RWPE1 (cell line): ENCODE data around the gene ZMYND11.

Experiments
- CTCF ChIA-PET: fragments of 350-600 bp; sonication (Branson Sonifier 250); formaldehyde crosslinking; extraction: SDS; loops from one replicate; lab custom pipeline; 2021; lab: Yijun Ruan, JAX
- POLR2A ChIA-PET: fragments of 400-600 bp; formaldehyde crosslinking; extraction: SDS; loops from one replicate; lab custom pipeline; 2020; ENCODE audit warnings: antibody characterized with exemption; ENCODE audit not compliant: low non-redundant PET; lab: Yijun Ruan, JAX
- DNase-seq: peaks from one replicate; pipeline ENCODE4 v3.0.0; 2012; ENCODE audit warnings: low spot score
- H3K27ac ChIP-seq: fragments of 450-650 bp; 2 replicates; pipeline ENCODE4 v1.5.1; 2017
- TF ChIP-seq, protein P1 (sequence below): fragments of 450-650 bp; conservative IDR thresholded peaks from 2 replicates; pipeline ENCODE4 v1.5.1; 2017; ENCODE audit warnings: low read depth, mild to moderate bottlenecking

ZMYND11 gene

DNA sequence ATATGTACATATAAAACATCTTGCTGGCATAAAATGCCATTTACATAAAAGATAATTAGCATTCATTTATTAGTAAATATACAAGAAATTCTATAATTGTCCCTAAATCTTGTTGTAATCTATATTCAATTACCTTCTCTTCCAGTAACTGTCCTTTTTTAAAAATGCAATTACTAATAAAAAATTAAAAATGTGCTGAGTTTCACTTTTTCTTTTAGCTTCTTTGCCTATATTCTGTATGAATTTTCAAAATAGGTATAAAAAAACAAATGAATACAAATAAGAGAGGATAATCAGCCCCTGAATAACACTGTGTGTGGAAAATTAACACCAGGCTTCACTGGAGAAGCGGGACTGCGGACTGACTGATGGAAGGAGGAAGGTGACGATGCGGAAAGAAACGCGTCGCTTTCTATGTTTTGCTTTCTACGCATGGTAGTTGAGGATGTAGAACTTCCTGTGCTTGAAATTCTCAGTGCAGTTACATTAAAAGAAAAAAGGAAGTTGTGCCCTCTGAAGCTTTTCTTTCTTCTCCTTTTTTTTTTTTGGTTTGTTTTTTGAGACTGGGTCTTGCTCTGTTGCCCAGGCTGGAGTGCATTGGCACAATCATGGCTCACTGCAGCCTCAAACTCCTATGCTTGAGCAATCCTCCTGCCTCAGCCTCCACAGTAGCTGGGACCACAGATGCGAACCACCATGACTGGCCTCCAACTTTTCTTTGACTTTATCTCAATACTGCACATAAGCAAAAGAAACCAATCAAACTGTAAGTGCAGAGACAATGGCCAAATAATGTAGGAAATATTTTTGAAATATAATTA lies 7.4 kb upstream of the ZMYND11 start:
- CTCF ChIA-PET = no interaction called here
- no peak overlapping the region for H3K27ac ChIP-seq

DNA sequence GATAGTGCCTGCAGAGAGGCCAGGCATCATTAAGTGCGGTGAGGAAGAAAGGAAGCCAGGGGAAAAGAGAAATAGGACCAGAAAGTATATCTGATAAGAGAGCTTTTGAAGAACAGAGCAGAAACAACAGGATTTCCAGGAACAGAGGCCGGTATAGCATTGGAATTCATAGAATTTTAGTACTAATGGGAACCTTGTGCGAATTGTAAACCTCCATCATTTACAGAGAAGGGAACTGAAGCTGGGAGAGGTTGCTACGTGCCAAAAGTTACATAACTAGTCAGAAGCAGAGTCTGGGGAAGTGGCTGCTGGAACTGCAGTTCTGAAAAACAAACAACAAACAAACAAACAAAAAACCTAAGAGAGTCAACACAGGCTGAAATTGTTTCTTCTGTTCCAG lies 5.4 kb upstream of the ZMYND11 start:
- no peak for DNase-seq
- TF ChIP-seq, protein P1, sequence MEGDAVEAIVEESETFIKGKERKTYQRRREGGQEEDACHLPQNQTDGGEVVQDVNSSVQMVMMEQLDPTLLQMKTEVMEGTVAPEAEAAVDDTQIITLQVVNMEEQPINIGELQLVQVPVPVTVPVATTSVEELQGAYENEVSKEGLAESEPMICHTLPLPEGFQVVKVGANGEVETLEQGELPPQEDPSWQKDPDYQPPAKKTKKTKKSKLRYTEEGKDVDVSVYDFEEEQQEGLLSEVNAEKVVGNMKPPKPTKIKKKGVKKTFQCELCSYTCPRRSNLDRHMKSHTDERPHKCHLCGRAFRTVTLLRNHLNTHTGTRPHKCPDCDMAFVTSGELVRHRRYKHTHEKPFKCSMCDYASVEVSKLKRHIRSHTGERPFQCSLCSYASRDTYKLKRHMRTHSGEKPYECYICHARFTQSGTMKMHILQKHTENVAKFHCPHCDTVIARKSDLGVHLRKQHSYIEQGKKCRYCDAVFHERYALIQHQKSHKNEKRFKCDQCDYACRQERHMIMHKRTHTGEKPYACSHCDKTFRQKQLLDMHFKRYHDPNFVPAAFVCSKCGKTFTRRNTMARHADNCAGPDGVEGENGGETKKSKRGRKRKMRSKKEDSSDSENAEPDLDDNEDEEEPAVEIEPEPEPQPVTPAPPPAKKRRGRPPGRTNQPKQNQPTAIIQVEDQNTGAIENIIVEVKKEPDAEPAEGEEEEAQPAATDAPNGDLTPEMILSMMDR = no peak
- POLR2A ChIA-PET = no interaction called here
- no peak overlapping the region for H3K27ac ChIP-seq
- CTCF ChIA-PET = interaction anchor here (0.9 kb wide), 1 partner anchor 56 kb away, joined by 3 read pairs; no protein-coding TSS in a partner anchor

More for the DNA sequence above, 7.4 kb upstream of the ZMYND11 start:
- POLR2A ChIA-PET = no interaction called here
- no peak for DNase-seq
- TF ChIP-seq, protein P1 = no peak

DNA sequence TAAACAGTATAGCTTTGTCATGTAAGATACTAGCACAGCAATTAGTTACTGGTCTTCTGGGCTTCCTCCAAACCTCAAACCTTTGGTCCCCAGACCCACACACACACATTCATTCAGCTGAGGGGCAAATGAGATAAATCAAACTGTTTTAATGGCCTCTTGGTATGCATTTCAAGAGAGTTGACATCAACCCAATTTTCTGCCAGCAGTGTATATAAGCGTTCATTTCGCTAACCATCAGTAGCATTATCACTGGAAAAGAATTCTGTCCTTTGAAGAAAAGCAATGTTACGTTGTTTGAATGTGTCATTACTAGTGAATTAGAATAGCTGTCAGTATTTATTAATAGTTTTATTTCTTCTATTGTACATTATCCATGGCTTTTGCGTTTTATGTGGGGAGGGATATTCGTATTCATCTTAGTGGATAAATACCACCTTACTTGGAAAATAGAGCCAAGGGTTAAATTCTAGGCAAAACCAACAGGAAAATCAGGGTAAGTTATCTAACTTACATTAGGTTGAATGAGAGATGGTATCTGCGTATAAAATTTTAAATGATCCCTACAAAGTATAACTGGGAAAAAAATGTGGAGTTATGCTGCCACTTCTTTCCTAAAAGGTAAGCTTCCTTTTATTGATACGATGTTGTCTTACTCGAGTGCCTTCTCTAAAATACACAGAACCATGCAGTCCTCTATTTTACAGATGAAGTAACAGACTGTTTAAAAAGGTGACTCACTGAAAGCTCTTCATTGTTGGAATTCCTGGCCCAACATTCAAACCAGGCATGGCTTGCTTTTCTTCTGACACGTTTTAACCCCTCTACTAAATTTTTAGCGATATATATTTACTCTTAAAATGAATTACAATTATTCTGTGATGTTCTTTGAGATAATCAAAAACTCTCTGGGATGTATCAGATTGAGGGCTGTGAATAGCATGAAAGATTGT lies 2.0 kb upstream of the ZMYND11 start:
- peak; percentile 60 for DNase-seq
- TF ChIP-seq, protein P1 = no peak
- POLR2A ChIA-PET = no interaction called here
- CTCF ChIA-PET = interaction anchor here (0.6 to 1.3 kb wide), 2 partner anchors 57 to 923 kb away, joined by 3 to 6 read pairs; partner anchors contain the start of gene WDR37
- H3K27ac ChIP-seq = no peak overlapping the region

DNA sequence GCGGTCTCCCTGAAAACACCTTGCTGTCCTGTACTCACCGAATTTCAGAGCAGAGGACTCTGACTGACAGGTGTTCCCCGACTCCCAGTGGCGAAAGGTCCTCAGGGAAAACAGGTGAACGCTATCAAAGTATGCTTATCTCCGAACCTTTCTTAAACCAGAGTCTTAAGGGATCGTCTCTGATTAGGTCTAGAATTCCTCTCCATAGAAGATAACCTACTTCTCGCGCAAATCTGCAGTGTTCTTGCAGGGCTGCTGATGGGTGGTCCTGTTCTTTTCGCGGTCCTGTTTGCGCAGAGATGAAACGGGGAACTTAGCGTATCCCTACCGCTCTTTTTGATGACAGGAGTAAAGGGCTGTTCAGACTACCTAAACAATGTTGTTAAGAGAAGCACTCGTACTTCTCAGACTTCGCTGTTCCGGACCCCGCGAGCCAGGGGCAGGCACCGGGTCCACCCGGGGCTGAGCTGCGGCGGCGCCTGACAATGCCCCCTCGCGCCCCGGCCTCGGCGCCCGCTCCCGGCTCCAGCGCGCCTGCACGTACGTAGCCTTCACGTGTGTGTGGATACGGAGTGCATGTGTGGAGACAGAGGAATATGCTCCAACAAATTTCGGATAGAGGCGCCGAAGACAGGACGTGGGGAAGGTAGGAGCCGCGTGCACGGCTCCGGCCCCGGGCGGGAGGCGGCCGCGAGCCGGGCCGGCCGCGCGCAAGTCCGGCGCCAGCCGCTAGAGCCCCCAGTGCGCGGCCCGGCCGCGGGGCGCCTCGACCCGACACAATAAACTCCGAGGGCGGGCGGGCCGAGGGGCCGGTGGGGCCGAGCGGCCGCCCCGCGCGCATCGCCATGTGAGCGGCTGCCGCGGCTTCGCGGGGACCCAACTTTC lies 766 bp upstream of the ZMYND11 start:
- ChIA-PET POLR2A (no interaction called here), CTCF (interaction anchor here (0.6 kb wide), 1 partner anchor 487 kb away, joined by 3 read pairs; no protein-coding TSS in a partner anchor)
- TF ChIP-seq, protein P1 = peak; percentile 34; the same call in 1 of the 2 replicates
- H3K27ac ChIP-seq = peak overlapping the region; percentile 88
- DNase-seq = peak; percentile 30

DNA sequence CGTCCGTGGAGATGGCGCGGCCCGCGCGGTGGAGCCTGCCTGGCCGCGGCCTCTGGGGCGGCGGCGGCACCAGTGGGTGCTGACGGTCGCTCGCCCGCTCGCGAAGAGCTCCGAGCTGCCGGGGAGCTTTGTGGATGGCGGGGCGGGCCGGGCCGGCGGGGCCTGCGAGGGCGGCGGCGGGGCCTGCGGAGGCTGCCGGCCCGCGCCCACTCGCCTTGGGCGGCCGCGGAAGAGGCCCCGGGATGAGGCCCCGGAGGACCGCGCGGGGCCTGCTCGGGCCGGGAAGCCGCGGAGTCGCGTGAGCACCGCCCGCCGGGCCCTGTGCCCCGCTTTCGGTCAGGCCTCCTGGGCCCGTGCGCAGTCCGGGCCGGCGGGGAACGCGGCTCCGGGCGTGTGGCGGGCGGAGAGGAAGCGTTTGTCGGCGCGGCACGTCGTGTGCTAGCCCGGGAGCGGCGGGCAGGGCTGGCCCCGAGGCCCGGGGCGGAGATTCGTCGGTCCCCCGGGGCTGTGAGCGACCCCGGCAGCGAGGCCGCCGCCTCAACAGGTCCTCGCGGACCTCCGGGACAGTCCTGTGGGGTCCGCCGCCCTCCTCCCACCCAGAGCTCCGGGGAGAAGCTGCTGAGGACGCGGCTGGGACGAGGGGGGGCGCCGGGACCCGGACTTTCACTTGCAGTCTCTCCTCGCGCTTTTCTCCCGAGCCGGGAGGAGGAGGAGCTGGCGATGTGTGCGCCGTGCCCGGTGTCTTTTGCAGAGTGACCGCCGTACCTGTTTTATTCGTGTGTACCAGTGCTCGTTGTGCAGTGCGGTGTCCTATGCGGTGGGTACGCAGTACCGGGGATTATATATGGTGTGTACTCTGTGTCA lies 578 bp downstream of the ZMYND11 start:
- POLR2A ChIA-PET = no interaction called here

More for the DNA sequence above, 578 bp downstream of the ZMYND11 start:
- H3K27ac ChIP-seq = peak overlapping the region; percentile 88
- CTCF ChIA-PET = interaction anchor here (1.0 kb wide), 1 partner anchor 28 kb away, joined by 3 read pairs; no protein-coding TSS in a partner anchor
- TF ChIP-seq, protein P1 = no peak
- DNase-seq = peak; percentile 36
